ENCODE data around the gene TTLL9. TPM values are rescaled to one million over a fixed set of nuclear protein-coding genes. Genes with fewer than 3 reads are reported as not detected.

The TTLL9 gene
- total RNA-seq, 2 experiments from 2014 or later = not detected

DNA sequence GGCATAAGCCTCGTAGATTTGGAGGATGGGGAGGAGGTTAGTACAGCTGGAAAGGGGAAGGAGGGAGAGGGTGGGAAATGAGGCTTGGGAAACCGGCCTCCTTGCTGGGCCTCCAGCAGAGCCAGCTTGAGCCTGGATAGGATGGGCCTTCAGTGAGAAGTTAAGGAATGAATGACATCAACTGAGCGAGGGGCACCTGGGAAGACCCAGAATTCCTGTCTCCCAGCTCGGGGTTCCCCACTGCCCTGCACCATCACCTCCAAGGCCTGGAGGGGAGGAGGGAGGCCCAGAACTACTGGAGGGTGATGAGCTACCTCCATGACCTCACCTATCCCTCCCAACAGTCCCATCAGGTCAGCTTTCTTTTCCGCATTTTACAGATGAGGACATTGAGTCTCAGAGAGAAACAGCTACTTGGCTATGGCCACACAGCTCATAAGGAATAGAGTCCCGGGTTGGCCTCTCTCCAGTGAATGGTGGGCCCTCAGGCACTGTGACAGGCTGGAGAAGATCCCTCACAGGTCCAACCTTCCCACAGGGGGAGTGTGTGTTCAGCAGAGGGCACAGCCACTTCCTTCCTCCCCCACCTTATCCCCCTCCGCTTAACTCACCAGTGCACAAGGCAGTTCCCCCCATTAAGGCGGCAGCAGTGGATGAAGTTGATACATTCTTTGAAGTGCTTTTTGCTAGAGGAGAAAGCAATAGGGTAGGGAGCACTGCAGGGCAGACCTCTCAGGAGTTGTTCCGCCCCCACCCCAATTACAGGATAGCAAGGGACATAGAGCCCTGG lies 6.9 kb upstream of the TTLL9 start:
- no peak overlapping the region for H3K4me3 Mint-ChIP-seq
- no peaks in the 10 kb centered on the region for H3K9me3 Mint-ChIP-seq
- POLR2A ChIA-PET = interaction anchor here (1.1 kb wide), 1 partner anchor 10 kb away, joined by 3 read pairs; no protein-coding TSS in a partner anchor
- no peaks in the 10 kb centered on the region for H3K36me3 Mint-ChIP-seq (ENCODE audit: low read depth)
- H3K4me1 Mint-ChIP-seq = peaks cover 9% of the 10 kb centered on the region
- H3K27ac Mint-ChIP-seq = no peak overlapping the region
- no peak for DNase-seq
- CTCF ChIA-PET = interaction anchor here (0.6 to 2.6 kb wide), 4 partner anchors 11 to 87 kb away, joined by 3 to 12 read pairs (median 3); no protein-coding TSS in a partner anchor
- peaks cover 30% of the 10 kb centered on the region for H3K27me3 Mint-ChIP-seq

DNA sequence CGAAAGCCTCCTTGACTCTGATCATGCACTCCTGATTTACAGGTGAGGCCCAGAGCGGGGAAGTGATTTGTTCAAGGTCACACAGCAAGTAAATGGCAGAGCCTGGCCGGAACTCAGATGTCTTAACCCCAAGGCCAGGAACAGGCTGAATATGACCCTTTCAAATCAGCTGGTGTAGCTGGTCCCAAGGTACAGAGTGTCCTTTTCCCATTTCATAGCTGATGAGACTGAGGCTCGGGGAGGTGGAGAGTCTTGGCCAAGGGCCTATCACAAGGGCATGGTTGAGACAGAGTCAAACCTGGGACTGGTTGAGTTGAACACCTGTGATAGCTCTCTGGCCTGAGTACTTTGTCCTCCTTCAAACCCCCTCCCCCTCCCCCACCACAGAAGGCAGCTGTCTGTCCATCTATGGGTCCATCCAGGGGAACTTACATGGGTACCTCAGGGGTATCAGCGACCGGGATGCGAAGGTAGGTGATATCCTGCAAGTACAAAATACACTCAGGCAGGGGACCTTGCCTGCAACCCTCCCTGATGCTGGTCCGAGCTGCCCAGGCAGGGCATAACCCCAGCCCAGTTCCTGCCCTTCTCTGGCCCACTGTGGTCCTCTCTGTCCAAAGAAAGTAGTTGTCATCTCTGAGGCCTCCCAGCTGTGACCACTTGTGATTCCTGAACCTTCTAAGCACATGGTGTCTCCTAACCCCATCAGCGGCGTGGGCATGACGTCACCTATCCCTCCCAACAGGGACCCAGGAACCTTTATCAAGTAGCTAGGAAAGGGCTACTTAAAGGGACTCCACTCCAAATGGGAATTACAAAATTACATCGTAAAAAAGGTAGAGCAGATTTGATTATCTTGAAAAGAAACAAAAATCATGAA lies 5.7 kb upstream of the TTLL9 start:
- Mint-ChIP-seq H3K36me3 (ENCODE audit: low read depth) (peaks cover 2% of the 10 kb centered on the region), H3K27me3 (peaks cover 33% of the 10 kb centered on the region), H3K9me3 (no peaks in the 10 kb centered on the region), H3K27ac (no peak overlapping the region), H3K4me3 (no peak overlapping the region), H3K4me1 (peaks cover 8% of the 10 kb centered on the region)
- no peak for DNase-seq
- CTCF ChIA-PET = interaction anchor here (0.7 to 1.4 kb wide), 2 partner anchors 14 to 16 kb away, joined by 3 read pairs; no protein-coding TSS in a partner anchor
- POLR2A ChIA-PET = no interaction called here

DNA sequence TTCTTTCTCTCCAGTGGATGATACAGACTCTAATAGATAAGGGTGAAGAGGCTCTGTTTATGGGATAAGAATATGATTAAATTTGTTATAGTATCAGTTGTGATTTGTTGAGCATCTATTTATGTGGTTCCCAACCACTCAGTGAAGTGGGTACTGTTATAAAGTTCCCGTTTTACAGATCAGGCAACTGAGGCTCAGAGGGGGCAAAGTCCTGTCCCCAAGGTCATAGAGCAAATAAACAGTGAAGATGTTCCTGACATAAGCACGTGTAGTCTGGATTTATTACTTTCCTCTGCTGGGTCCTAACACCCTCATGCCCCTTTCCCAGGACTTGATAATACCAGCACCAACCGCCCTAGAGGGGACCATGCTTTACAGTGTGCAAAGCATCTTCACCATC lies 4.2 kb upstream of the TTLL9 start:
- H3K27me3 Mint-ChIP-seq = peaks cover 31% of the 10 kb centered on the region
- DNase-seq = no peak
- no peaks in the 10 kb centered on the region for H3K9me3 Mint-ChIP-seq
- no peak overlapping the region for H3K4me3 Mint-ChIP-seq
- CTCF ChIA-PET = no interaction called here
- peaks cover 14% of the 10 kb centered on the region for H3K4me1 Mint-ChIP-seq
- no peak overlapping the region for H3K27ac Mint-ChIP-seq
- H3K36me3 Mint-ChIP-seq (ENCODE audit: low read depth) = peaks cover 4% of the 10 kb centered on the region
- POLR2A ChIA-PET = no interaction called here

DNA sequence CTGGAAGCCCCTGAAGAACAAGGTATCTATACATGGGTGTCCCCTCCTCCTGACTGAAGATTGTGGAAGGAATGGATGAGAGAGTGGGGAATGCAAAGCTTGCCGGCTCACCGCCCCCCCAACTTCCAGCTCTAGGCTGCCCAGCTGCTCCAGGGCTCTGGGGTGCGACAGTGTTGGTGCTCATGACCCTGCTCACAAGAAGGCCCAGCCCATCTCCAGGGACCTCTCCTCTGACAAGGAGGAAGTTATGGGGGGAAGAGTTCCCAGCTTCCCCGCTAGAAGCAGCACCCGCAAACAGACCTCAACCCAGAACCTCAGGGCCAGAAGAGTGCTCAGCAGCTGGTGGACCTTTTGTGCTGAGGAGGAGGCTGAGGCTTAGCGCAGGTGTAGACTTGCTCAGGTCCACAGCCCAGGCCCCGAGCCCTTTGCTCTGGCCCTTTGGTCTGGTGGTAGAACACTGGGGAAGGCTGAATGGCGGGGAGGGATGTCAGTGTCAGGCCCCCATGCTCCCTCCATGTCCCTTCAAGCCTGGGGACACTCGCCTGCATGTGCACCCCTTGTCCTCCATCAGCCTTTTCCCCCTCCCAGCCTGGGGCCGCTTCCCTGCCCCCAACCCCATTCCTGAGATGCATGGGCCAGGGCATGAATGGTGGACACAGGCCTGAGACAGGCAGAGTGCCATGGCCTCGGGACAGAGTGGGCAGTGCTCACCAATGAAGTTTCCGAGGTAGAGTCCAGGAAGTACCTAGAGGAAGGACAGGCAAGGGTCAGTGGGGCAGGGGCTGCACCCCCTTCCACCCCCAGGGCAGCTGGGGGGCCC lies 1.4 kb upstream of the TTLL9 start:
- H3K4me3 Mint-ChIP-seq = no peak overlapping the region
- DNase-seq = no peak
- H3K27ac Mint-ChIP-seq = no peak overlapping the region
- ChIA-PET POLR2A (no interaction called here), CTCF (no interaction called here)
- no peaks in the 10 kb centered on the region for H3K9me3 Mint-ChIP-seq
- peaks cover 40% of the 10 kb centered on the region for H3K27me3 Mint-ChIP-seq
- peaks cover 4% of the 10 kb centered on the region for H3K36me3 Mint-ChIP-seq (ENCODE audit: low read depth)
- H3K4me1 Mint-ChIP-seq = peaks cover 10% of the 10 kb centered on the region

DNA sequence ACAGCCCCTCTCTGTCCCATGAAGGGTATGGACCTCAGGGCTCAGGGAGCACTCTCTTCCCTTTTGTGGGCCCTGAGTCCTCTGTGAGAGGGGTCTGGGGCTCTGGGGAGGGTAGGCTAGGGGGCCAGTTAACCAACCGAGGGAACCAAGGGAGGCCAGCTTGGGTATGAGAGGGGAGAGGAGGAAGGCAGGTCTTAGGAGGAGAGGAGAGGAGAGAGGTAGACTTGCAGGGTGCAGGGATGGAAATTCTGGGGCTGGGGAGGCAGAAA lies 827 bp upstream of the TTLL9 start:
- POLR2A ChIA-PET = interaction anchor here (1.4 kb wide), 1 partner anchor 11 kb away, joined by 3 read pairs; no protein-coding TSS in a partner anchor
- H3K4me3 Mint-ChIP-seq = peak overlapping the region; percentile 54
- no peak overlapping the region for H3K27ac Mint-ChIP-seq
- peaks cover 41% of the 10 kb centered on the region for H3K27me3 Mint-ChIP-seq
- CTCF ChIA-PET = no interaction called here
- DNase-seq = no peak
- peaks cover 4% of the 10 kb centered on the region for H3K36me3 Mint-ChIP-seq (ENCODE audit: low read depth)
- H3K9me3 Mint-ChIP-seq = no peaks in the 10 kb centered on the region
- peaks cover 10% of the 10 kb centered on the region for H3K4me1 Mint-ChIP-seq

DNA sequence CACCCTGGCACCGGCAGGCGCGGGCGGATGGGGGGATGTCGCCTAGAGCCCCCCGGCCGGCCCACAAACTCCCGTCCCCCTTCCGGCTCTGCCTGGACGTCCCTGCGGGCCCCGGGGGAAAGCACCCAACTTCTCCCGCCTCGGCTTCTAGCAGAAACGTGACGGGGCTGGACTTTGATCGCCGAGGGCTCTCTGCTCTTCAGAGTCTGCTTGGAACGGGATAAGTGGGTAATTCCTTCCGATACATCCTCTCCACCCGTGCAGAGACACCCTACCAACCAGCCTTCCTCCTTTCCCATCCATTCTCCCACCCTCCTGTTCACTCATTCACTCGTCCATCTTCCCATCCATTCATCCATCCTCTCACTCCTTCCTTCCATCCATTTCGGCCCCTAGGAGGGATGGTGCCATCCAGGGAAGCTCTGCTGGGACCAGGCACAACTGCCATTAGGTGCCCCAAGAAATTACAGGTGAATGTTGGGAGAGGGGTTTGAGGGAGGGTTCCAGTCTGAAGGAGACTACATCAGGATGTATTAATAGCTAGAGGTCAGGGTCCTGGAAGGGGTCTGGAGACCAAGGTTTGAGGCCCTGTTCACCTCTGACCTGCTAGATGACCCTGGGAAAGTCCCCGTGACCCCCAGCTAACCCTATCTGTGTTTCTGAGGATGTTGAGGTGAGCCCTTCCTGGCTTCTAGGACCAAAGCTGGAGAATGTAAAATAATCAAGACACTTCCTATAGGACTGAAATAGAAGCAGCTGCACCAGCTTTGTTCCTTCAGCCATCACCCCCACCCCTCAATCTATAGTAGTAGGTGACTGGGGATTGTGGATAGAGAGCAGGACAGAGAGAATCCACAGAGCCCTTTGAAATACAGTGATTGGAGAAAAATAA lies 538 bp downstream of the TTLL9 start:
- no peak for DNase-seq
- peaks cover 4% of the 10 kb centered on the region for H3K36me3 Mint-ChIP-seq (ENCODE audit: low read depth)
- POLR2A ChIA-PET = interaction anchor here (1.4 kb wide), 1 partner anchor 9 kb away, joined by 3 read pairs; no protein-coding TSS in a partner anchor
- CTCF ChIA-PET = interaction anchor here (1.0 to 1.5 kb wide), 5 partner anchors 9 to 81 kb away, joined by 3 to 4 read pairs (median 4); partner anchors contain the start of gene PDRG1
- H3K4me3 Mint-ChIP-seq = no peak overlapping the region
- no peaks in the 10 kb centered on the region for H3K9me3 Mint-ChIP-seq
- peaks cover 43% of the 10 kb centered on the region for H3K27me3 Mint-ChIP-seq
- peaks cover 10% of the 10 kb centered on the region for H3K4me1 Mint-ChIP-seq
- H3K27ac Mint-ChIP-seq = no peak overlapping the region

DNA sequence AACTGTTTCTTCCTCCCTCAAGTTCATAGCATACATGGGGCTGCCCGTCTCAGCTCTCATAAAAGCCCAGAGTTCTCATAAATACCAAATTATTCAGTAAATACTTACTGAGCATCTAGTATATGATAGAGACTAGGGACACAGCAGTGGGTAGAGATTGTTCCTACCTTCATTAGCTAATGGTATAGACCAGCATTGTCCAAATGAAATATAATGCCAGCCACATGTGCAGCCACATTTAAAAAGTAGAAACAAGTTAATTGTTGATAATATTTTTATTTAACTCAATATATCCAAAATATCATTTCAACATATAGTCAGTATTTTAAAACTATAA lies 1.2 kb downstream of the TTLL9 start:
- DNase-seq = no peak
- ChIA-PET POLR2A (no interaction called here), CTCF (interaction anchor here (1.0 to 1.5 kb wide), 5 partner anchors 8 to 80 kb away, joined by 3 to 4 read pairs (median 4); partner anchors contain the start of gene PDRG1)
- H3K27me3 Mint-ChIP-seq = peaks cover 44% of the 10 kb centered on the region
- H3K27ac Mint-ChIP-seq = no peak overlapping the region
- H3K4me1 Mint-ChIP-seq = peaks cover 10% of the 10 kb centered on the region
- no peak overlapping the region for H3K4me3 Mint-ChIP-seq
- no peaks in the 10 kb centered on the region for H3K9me3 Mint-ChIP-seq
- H3K36me3 Mint-ChIP-seq (ENCODE audit: low read depth) = peaks cover 4% of the 10 kb centered on the region

DNA sequence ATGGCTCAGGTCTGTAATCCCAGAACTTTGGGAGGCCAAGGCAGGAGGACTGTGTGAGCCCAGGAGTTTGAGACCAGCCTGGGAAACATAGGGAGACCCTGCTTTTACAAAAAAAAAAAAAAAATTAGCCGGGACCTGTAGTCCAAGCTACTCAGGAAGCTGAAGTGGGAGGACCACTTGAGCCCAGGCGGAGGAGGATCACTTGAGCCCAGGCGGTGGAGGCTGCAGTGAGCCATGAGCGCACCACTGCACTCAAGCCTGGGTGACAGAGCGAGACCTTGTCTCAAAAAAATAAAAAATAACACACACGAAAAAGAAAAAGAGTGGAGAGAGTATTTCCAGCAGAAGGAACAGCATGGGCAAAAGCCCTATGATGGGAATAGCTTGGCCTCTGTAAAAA lies 2.0 kb downstream of the TTLL9 start:
- ChIA-PET POLR2A (interaction anchor here (1.3 kb wide), 1 partner anchor 9 kb away, joined by 3 read pairs; no protein-coding TSS in a partner anchor), CTCF (interaction anchor here (1.5 kb wide), 1 partner anchor 20 kb away, joined by 4 read pairs; no protein-coding TSS in a partner anchor)
- Mint-ChIP-seq H3K27me3 (peaks cover 49% of the 10 kb centered on the region), H3K36me3 (ENCODE audit: low read depth) (peaks cover 4% of the 10 kb centered on the region), H3K27ac (no peak overlapping the region), H3K9me3 (no peaks in the 10 kb centered on the region), H3K4me1 (peaks cover 10% of the 10 kb centered on the region), H3K4me3 (no peak overlapping the region)
- DNase-seq = no peak

DNA sequence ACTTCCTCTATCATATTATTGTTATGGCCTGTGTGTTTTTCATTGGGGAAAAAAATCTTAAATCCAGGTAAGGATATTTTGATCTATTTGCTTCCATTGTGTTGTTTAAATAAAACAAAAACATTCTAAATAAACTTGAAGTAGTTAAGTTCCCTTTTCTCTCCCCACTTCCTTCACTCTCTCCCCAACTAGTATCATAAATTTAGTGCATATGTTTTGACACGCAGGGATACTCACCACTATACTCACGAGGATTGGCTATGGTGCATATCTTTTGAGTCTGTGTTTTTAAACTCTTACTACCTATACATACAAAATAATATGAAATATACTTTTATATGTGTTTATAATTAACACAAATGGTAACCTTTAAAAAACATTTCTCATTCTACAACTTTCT lies 5.2 kb downstream of the TTLL9 start:
- no peak for DNase-seq
- Mint-ChIP-seq H3K27me3 (peaks cover 50% of the 10 kb centered on the region), H3K4me3 (no peak overlapping the region), H3K27ac (no peak overlapping the region), H3K9me3 (no peaks in the 10 kb centered on the region), H3K36me3 (ENCODE audit: low read depth) (no peaks in the 10 kb centered on the region), H3K4me1 (peaks cover 15% of the 10 kb centered on the region)
- CTCF ChIA-PET = no interaction called here
- POLR2A ChIA-PET = no interaction called here

DNA sequence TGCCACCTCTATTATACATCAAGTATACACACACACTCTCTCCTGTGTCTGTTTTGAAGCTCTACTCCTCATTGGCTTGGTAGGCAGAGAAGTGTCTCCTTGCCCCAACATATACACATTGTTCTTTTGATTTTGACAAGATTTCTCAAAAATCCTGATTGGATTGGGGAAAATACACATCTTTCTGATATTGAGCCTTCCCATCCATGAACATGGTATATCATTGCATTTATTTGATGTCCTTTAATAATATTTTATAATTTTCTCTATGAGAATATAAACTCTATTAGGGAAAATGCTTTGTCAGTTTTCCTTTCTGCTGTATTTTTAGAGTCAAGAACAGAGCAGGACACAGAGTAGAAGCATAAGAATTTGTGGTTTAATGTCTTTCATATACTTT lies 7.2 kb downstream of the TTLL9 start:
- Mint-ChIP-seq H3K4me1 (peaks cover 18% of the 10 kb centered on the region), H3K9me3 (no peaks in the 10 kb centered on the region), H3K27ac (no peak overlapping the region), H3K36me3 (ENCODE audit: low read depth) (no peaks in the 10 kb centered on the region), H3K27me3 (peaks cover 37% of the 10 kb centered on the region), H3K4me3 (no peak overlapping the region)
- DNase-seq = no peak
- POLR2A ChIA-PET = no interaction called here
- CTCF ChIA-PET = interaction anchor here (3.8 kb wide), 1 partner anchor 74 kb away, joined by 28 read pairs; the partner anchor contains the start of gene PDRG1

DNA sequence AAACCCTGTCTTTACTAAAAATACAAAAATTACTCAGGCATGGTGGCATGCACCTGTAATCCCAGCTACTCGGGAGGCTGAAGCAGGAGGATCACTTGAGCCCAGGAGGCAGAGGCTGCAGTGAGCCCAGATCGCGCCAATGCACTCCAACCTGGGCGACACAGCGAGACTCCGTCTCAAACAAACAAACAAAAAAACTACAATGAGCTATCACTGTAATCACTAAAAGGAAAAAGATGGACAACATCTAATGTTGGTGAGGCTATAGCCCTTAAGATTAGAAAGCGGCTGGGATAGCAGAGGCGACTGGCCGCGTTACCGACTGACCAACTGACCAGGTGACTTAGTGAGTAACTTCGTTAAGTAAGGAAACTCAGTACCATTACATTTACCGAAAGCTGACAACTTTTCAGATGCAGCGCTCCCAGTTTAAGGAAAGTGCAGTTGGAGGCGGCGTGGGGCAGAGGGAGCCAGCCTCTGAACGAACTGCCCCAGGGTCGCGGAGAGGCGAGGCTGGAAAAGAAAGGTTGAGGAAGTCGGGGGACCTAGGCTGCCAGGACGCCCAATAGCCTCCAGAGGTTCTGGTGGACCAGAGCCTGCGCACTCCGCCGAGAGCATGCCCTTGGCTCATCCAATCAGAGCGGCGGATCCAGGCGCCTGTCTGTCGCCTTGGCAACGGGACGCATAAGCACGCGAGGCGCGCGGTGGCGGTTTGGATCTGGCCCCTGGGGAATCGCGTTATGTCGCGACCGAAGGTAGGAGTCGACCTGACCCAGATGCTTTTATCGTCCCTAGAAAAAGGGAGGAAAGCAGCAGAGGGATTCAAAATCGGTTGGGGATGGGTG lies 8.9 kb downstream of the TTLL9 start:
- no peaks in the 10 kb centered on the region for H3K36me3 Mint-ChIP-seq (ENCODE audit: low read depth)
- no peaks in the 10 kb centered on the region for H3K9me3 Mint-ChIP-seq
- POLR2A ChIA-PET = interaction anchor here (0.7 kb wide), 1 partner anchor 230 kb away, joined by 3 read pairs; the partner anchor contains the start of gene TM9SF4
- peak overlapping the region; percentile 37 for H3K27ac Mint-ChIP-seq
- DNase-seq = peak; percentile 85
- peak overlapping the region; percentile 75 for H3K4me3 Mint-ChIP-seq
- CTCF ChIA-PET = interaction anchor here (0.8 to 3.8 kb wide), 13 partner anchors 8 to 376 kb away, joined by 3 to 28 read pairs (median 3); partner anchors contain the start of gene PDRG1
- H3K27me3 Mint-ChIP-seq = peaks cover 28% of the 10 kb centered on the region
- H3K4me1 Mint-ChIP-seq = peaks cover 18% of the 10 kb centered on the region
